HEK293 (cell line): ENCODE measurements around the gene EIF1.
A peak's percentile ranks its signal among the peaks of the same experiment; 100 is the strongest.
"Not testable (repeated sequence)": the region's sequence is repeated elsewhere in the genome, so short reads cannot be mapped to it uniquely, and the experiment has no call there.

Experiments
- CTCF ChIA-PET: fragments of 350-600 bp; formaldehyde crosslinking; extraction: SDS; loops from one replicate; lab custom pipeline; 2021; ENCODE audit warnings: antibody characterized with exemption; lab: Yijun Ruan, JAX
- POLR2A ChIA-PET: fragments of 300-600 bp; formaldehyde crosslinking; extraction: SDS; loops from one replicate; lab custom pipeline; 2020; ENCODE audit warnings: antibody characterized with exemption, inconsistent platforms; lab: Yijun Ruan, JAX
- H3K27ac ChIP-seq: fragments of 200-500 bp; sonication (Bioruptor generic); 2 replicates; pipeline ENCODE4 v1.5.1; 2014; ENCODE audit warnings: low read depth, low read length, control low read depth, inconsistent platforms; ENCODE audit errors: extremely low read depth
- H3K36me3 ChIP-seq, 2 experiments: fragments of 200-500 bp in 1 of 2; sonication (Bioruptor generic) in 1 of 2; 1 replicate in 1 of 2; 2 replicates in 1 of 2; pipeline ENCODE4 v1.5.1; 2014 to 2017; ENCODE audit warnings: inconsistent platforms in 2 of 2, low read length in 2 of 2; ENCODE audit not compliant: control insufficient read depth in 2 of 2, insufficient read depth in 1 of 2
- H3K4me1 ChIP-seq: fragments of 200-500 bp; sonication (Bioruptor generic); 2 replicates; pipeline ENCODE4 v1.5.1; 2014; ENCODE audit warnings: mild to moderate bottlenecking, low read length, inconsistent platforms; ENCODE audit not compliant: control insufficient read depth, insufficient read depth
- H3K4me3 ChIP-seq: 2 replicates; pipeline ENCODE4 v1.5.1; 2011; ENCODE audit warnings: low read depth, mild to moderate bottlenecking, control low read depth, low read length, moderate library complexity
- H3K9me3 ChIP-seq: fragments of 200-500 bp; sonication (Bioruptor generic); 2 replicates; pipeline ENCODE4 v1.5.1; 2014; ENCODE audit warnings: low read depth, low read length, inconsistent platforms; ENCODE audit not compliant: control insufficient read depth, insufficient read depth
- FEZF1 ChIP-seq: fragments of 450-650 bp; formaldehyde crosslinking; IDR thresholded peaks from 2 replicates; pipeline ENCODE4 v1.5.1; 2016; ENCODE audit warnings: missing biosample characterization, missing genetic modification characterization
- GLIS2 ChIP-seq: fragments of 450-650 bp; formaldehyde crosslinking; IDR thresholded peaks from 2 replicates; pipeline ENCODE4 v1.5.1; 2016; ENCODE audit warnings: missing biosample characterization, missing genetic modification characterization
- ZBTB20 ChIP-seq: fragments of 450-650 bp; formaldehyde crosslinking; IDR thresholded peaks from 2 replicates; pipeline ENCODE4 v1.5.1; 2016; ENCODE audit warnings: missing biosample characterization, missing genetic modification characterization
- ZNF311 ChIP-seq: fragments of 450-650 bp; formaldehyde crosslinking; IDR thresholded peaks from 2 replicates; pipeline ENCODE4 v1.5.1; 2017; ENCODE audit warnings: missing biosample characterization, missing genetic modification characterization, borderline replicate concordance
- ZNF335 ChIP-seq: fragments of 450-650 bp; formaldehyde crosslinking; conservative IDR thresholded peaks from 2 replicates; pipeline ENCODE4 v1.5.1; 2016; ENCODE audit warnings: missing biosample characterization, missing genetic modification characterization
- ZNF600 ChIP-seq: fragments of 450-650 bp; formaldehyde crosslinking; IDR thresholded peaks from 2 replicates; pipeline ENCODE4 v1.5.1; 2016; ENCODE audit warnings: missing biosample characterization, missing genetic modification characterization
- ZNF629 ChIP-seq: fragments of 450-650 bp; formaldehyde crosslinking; IDR thresholded peaks from 2 replicates; pipeline ENCODE4 v1.5.1; 2017; ENCODE audit warnings: missing biosample characterization, missing genetic modification characterization
- ZNF830 ChIP-seq: fragments of 450-650 bp; IDR thresholded peaks from 2 replicates; pipeline ENCODE4 v1.5.0; 2018; ENCODE audit warnings: missing biosample characterization, missing genetic modification characterization, low read depth, mild to moderate bottlenecking, moderate library complexity
- ZNF837 ChIP-seq: fragments of 450-650 bp; formaldehyde crosslinking; IDR thresholded peaks from 2 replicates; pipeline ENCODE4 v1.5.1; 2016; ENCODE audit warnings: missing biosample characterization, missing genetic modification characterization
- ZSCAN16 ChIP-seq: fragments of 450-650 bp; formaldehyde crosslinking; IDR thresholded peaks from 2 replicates; pipeline ENCODE4 v1.5.1; 2016; ENCODE audit warnings: missing biosample characterization, missing genetic modification characterization
- TF ChIP-seq, protein P1 (sequence below): fragments of 450-650 bp; formaldehyde crosslinking; IDR thresholded peaks from 2 replicates; pipeline ENCODE4 v1.5.1; 2016; ENCODE audit warnings: missing biosample characterization, missing genetic modification characterization, low read depth
- TF ChIP-seq, protein P2 (sequence below): fragments of 450-650 bp; formaldehyde crosslinking; IDR thresholded peaks from 2 replicates; pipeline ENCODE4 v1.5.1; 2017; ENCODE audit warnings: missing biosample characterization, missing genetic modification characterization

Gene EIF1

DNA sequence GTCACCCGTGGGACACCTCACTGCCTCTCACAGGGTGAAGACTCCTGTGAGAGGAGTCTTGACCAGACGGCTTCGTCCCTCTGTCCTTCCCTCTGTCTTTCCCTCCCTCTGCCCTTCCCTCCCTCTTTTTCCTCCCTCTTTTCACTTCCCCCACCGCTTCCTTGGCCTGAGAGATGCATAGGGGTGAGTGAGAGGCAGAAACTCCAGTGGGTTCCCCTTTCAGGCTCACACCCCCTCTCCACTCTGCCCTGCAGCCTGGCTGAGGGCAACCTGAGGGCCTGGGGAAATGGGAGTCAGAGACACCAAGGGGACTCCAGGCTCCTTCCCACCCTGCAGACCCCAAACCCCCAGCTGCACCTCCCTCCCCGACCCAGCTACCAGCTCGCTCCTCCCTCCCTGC, 49.7 kb upstream of the EIF1 start:
- CTCF ChIA-PET, result interaction anchor here (2.4 to 2.8 kb wide), 2 partner anchors 10 to 90 kb away, joined by 16 to 23 read pairs; no protein-coding TSS in a partner anchor

DNA sequence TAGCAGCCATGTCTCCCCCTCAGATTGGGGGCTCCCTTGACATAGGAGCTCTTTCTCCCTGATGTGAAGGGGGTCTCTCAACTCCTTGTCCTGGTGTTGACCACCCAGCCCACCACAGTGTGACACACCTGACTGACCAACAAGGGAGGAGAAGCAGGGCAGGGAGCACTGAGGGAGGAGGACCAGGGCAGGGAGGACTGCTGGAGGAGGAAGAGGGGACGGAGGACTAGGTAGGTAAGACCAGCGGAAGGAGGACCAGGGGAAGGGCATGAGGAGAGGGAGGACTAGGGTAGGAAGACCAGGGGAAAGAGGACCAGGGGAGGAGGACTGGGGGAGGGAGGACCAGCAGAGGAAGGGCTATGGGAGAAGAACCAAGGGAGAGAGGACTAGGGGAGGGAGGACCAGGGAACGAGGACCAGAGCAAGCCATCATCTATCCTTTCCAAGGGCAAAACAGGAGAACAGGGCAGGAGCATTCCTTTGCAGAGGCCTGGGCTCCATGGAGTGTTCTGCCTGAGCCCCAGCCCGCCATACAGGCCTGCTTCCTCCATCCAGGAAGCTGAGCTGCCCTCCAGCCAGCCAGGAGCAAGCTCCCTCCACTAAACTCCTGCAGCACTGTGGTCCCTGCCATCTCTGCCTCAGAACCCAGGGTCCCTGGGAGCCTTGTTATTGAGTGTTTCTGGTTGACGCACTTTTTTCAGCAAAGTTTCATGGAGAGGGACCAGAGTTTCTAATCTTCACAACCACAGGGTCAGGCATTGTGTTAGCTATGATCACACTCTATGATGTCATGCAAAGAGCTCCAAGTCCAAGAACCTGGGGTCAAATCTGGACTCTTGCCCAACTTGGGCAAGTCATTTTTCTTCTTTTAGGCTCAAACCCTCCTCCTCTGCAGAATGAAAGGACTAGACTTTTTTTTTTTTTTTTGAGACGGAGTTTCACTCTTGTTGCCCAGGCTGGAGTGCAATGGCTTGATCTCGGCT, 48.9 kb upstream of the EIF1 start:
- CTCF ChIA-PET, result interaction anchor here (0.6 to 2.8 kb wide), 7 partner anchors 9 to 167 kb away, joined by 3 to 23 read pairs (median 4); partner anchors contain the start of gene KRT17
- TF ChIP-seq ZNF335 (tag by site-specific recombination), result peak; percentile 39
- no peak for TF ChIP-seq FEZF1 (tag by site-specific recombination)
- TF ChIP-seq GLIS2 (tag by site-specific recombination), result no peak
- peak; percentile 62 for TF ChIP-seq ZNF629 (tag by site-specific recombination)
- TF ChIP-seq, protein P1, sequence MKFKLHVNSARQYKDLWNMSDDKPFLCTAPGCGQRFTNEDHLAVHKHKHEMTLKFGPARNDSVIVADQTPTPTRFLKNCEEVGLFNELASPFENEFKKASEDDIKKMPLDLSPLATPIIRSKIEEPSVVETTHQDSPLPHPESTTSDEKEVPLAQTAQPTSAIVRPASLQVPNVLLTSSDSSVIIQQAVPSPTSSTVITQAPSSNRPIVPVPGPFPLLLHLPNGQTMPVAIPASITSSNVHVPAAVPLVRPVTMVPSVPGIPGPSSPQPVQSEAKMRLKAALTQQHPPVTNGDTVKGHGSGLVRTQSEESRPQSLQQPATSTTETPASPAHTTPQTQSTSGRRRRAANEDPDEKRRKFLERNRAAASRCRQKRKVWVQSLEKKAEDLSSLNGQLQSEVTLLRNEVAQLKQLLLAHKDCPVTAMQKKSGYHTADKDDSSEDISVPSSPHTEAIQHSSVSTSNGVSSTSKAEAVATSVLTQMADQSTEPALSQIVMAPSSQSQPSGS (tag by site-specific recombination), result peak; percentile 47; the same call in 1 of the 2 replicates
- peak; percentile 43; the same call in 1 of the 2 replicates for TF ChIP-seq ZBTB20
- peak; percentile 64; the same call in 1 of the 2 replicates for TF ChIP-seq ZNF600 (tag by site-specific recombination)
- TF ChIP-seq ZSCAN16 (tag by site-specific recombination), result no peak
- TF ChIP-seq ZNF837, result no peak
- TF ChIP-seq ZNF311 (tag by site-specific recombination), result 0 out of 2 replicates have a peak, but pooled peaks have one; percentile 67

More for the DNA sequence above, 49.7 kb upstream of the EIF1 start:
- Histone ChIP-seq H3K4me1 (no peaks in the 10 kb centered on the region), H3K4me3 (no peak overlapping the region), H3K36me3 (no peaks in the 10 kb centered on the region), H3K9me3 (no peaks in the 10 kb centered on the region), H3K27ac (no peak overlapping the region)
- POLR2A ChIA-PET, result no interaction called here
- TF ChIP-seq ZNF830, result no peak
- TF ChIP-seq ZNF600 (tag by site-specific recombination), result no peak
- TF ChIP-seq, protein P2, sequence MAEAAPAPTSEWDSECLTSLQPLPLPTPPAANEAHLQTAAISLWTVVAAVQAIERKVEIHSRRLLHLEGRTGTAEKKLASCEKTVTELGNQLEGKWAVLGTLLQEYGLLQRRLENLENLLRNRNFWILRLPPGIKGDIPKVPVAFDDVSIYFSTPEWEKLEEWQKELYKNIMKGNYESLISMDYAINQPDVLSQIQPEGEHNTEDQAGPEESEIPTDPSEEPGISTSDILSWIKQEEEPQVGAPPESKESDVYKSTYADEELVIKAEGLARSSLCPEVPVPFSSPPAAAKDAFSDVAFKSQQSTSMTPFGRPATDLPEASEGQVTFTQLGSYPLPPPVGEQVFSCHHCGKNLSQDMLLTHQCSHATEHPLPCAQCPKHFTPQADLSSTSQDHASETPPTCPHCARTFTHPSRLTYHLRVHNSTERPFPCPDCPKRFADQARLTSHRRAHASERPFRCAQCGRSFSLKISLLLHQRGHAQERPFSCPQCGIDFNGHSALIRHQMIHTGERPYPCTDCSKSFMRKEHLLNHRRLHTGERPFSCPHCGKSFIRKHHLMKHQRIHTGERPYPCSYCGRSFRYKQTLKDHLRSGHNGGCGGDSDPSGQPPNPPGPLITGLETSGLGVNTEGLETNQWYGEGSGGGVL (tag by site-specific recombination), result 0 out of 2 replicates have a peak, but pooled peaks have one; percentile 9

DNA sequence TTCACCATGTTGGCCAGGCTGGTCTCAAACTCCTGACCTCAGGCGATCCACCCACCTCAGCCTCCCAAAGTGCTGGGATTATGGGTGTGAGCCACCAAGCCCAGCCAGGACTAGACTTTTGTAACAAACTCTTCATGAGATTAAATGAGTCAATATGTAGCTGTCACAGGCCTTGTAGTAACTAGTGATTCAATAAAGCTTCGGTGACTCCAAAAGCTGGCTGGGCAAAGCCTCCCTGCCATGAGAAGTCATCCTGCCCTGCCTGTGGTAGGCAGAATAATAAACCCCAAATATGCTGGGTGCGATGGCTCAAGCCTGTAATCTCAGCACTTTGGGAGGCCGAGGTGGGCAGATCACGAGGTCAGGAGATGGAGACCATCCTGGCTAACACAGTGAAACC, 48.1 kb upstream of the EIF1 start:
- ChIA-PET POLR2A (interaction anchor here (0.7 kb wide), 1 partner anchor 280 kb away, joined by 4 read pairs; no protein-coding TSS in a partner anchor), CTCF (interaction anchor here (0.6 to 2.8 kb wide), 7 partner anchors 8 to 167 kb away, joined by 3 to 23 read pairs (median 4); partner anchors contain the start of gene KRT17)
- H3K9me3 ChIP-seq, H3K4me1 ChIP-seq, H3K4me3 ChIP-seq, H3K36me3 ChIP-seq, H3K27ac ChIP-seq: not testable (repeated sequence)

More for the DNA sequence above, 48.9 kb upstream of the EIF1 start:
- Histone ChIP-seq H3K4me1 (no peaks in the 10 kb centered on the region), H3K36me3 (no peaks in the 10 kb centered on the region), H3K27ac (no peak overlapping the region), H3K9me3 (no peaks in the 10 kb centered on the region), H3K4me3 (no peak overlapping the region)
- POLR2A ChIA-PET, result interaction anchor here (0.7 kb wide), 1 partner anchor 280 kb away, joined by 4 read pairs; no protein-coding TSS in a partner anchor
